ENCODE measurements around the gene UNC5A.
A peak's percentile ranks its signal among the peaks of the same experiment; 100 is the strongest.

The UNC5A gene

DNA sequence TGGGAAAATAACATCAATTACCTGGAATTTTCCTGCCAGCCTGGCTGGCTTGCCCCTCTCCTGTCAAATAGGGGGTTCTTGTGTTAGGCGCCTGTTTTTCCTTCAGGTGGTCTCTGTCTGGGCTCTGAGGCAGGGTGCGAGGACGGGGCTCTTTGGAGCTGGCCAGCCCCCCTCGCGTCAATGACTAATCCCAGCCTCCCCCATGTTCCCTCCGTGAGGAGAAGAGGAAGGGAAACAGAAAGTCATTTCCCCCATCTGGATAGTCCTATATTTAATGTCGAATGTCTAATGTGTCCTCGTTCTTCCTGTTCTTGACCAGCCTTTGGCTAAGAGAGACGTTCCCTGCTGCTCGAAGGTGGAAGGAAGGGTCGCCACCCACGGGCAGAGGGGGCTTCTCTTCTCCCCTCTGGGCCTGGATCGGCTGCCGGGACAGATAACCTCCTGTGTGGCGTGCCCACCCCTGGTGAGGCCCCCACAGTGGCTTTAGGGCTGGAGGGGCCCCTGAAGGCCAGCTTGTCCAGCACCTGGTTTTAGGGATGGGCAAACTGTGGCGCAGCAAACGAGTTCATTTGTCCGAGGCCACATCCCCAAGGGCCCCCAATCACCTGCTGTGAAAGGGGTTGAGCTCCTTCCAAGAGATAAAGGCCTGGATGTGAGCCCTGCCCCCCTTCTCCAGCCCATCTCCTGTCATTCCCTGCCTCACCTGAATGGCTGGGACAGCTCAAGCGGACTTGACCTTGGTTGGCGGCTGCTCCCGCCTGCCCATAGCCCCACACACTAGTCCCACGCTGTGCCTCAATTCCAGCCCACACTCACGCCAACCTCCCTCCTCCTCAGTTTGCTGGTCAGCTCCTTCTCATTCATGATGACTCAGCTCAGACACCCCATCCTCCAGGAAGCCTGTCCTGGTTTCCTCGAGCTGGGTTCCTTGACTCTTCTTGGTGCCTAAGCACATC is 35.9 kb upstream of the UNC5A start:
- H2BK120ac ChIP-seq (ENCODE audit: low read depth, low read length) = no peak overlapping the region
- peak; percentile 64 for DNase-seq
- H3K27ac ChIP-seq (ENCODE audit: low read depth, low read length) = no peak overlapping the region
- no peaks in the 10 kb centered on the region for H3K27me3 ChIP-seq (ENCODE audit: insufficient read depth, low read length, poor library complexity)
- no peak overlapping the region for H3K4me3 ChIP-seq (ENCODE audit: low read length)
- H3K4me2 ChIP-seq (ENCODE audit: low read length) = no peak overlapping the region
- no peak overlapping the region for H4K8ac ChIP-seq (ENCODE audit: low read depth, low read length)
- no peak overlapping the region for H3K9ac ChIP-seq (ENCODE audit: low read length)
- H3K4ac ChIP-seq (ENCODE audit: low read depth, low read length) = no peak overlapping the region
- H2AK5ac ChIP-seq (ENCODE audit: low read length) = no peak overlapping the region
- no peaks in the 10 kb centered on the region for H3K79me1 ChIP-seq (ENCODE audit: low read length)
- no peaks in the 10 kb centered on the region for H3K36me3 ChIP-seq (ENCODE audit: control insufficient read depth, insufficient read depth, low read length)
- H3K79me2 ChIP-seq (ENCODE audit: control insufficient read depth, insufficient read depth, low read length) = no peaks in the 10 kb centered on the region
- H2BK5ac ChIP-seq (ENCODE audit: low read length) = no peak overlapping the region
- no CpG with 5 or more reads among the region's 24 CpGs for WGBS (ENCODE audit: extremely low coverage, insufficient coverage, low lambda C conversion rate)
- H4K5ac ChIP-seq (ENCODE audit: low read length) = no peak overlapping the region
- H3K18ac ChIP-seq (ENCODE audit: low read length) = no peak overlapping the region
- peaks cover 3% of the 10 kb centered on the region for H3K4me1 ChIP-seq (ENCODE audit: control insufficient read depth, low read depth, low read length)
- no peak overlapping the region for H3K56ac ChIP-seq (ENCODE audit: low read length)
- H3K23ac ChIP-seq (ENCODE audit: low read length) = no peak overlapping the region
- no peak overlapping the region for H2BK15ac ChIP-seq (replicated peaks; ENCODE audit: low read depth)

DNA sequence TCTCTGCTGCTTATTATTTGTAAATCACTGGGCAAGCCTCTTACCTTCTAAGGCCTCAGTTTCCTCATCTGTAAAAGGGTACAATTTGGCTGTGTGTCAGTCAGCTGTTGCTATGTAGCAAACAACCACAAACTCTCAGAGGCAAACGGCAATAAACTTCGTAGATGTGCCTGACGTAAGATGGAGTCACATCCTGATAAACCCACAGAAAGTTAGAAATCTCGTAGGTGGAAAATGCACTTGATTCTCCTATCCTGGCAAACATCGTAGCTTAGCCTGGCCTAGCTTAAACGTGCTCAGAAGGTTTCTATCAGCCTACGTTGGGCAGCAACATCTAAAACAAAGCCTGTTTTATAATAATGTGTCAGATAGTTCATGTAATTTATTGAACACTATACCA is 35.0 kb upstream of the UNC5A start:
- H2AK5ac ChIP-seq (ENCODE audit: low read length) = no peak overlapping the region
- H3K9ac ChIP-seq (ENCODE audit: low read length) = no peak overlapping the region
- H3K4me1 ChIP-seq (ENCODE audit: control insufficient read depth, low read depth, low read length) = peaks cover 3% of the 10 kb centered on the region
- no peak overlapping the region for H3K4ac ChIP-seq (ENCODE audit: low read depth, low read length)
- H3K18ac ChIP-seq (ENCODE audit: low read length) = no peak overlapping the region
- H4K8ac ChIP-seq (ENCODE audit: low read depth, low read length) = no peak overlapping the region
- no peak overlapping the region for H4K5ac ChIP-seq (ENCODE audit: low read length)
- H3K56ac ChIP-seq (ENCODE audit: low read length) = no peak overlapping the region
- no peak overlapping the region for H2BK5ac ChIP-seq (ENCODE audit: low read length)
- no CpG with 5 or more reads among the region's 7 CpGs for WGBS (ENCODE audit: extremely low coverage, insufficient coverage, low lambda C conversion rate)
- no peak overlapping the region for H3K23ac ChIP-seq (ENCODE audit: low read length)
- H3K79me1 ChIP-seq (ENCODE audit: low read length) = no peaks in the 10 kb centered on the region
- H3K4me2 ChIP-seq (ENCODE audit: low read length) = no peak overlapping the region
- DNase-seq = no peak
- H3K36me3 ChIP-seq (ENCODE audit: control insufficient read depth, insufficient read depth, low read length) = no peaks in the 10 kb centered on the region
- H2BK15ac ChIP-seq (replicated peaks; ENCODE audit: low read depth) = no peak overlapping the region
- H2BK120ac ChIP-seq (ENCODE audit: low read depth, low read length) = no peak overlapping the region
- no peaks in the 10 kb centered on the region for H3K79me2 ChIP-seq (ENCODE audit: control insufficient read depth, insufficient read depth, low read length)
- H3K27me3 ChIP-seq (ENCODE audit: insufficient read depth, low read length, poor library complexity) = no peaks in the 10 kb centered on the region
- no peak overlapping the region for H3K27ac ChIP-seq (ENCODE audit: low read depth, low read length)
- no peak overlapping the region for H3K4me3 ChIP-seq (ENCODE audit: low read length)

DNA sequence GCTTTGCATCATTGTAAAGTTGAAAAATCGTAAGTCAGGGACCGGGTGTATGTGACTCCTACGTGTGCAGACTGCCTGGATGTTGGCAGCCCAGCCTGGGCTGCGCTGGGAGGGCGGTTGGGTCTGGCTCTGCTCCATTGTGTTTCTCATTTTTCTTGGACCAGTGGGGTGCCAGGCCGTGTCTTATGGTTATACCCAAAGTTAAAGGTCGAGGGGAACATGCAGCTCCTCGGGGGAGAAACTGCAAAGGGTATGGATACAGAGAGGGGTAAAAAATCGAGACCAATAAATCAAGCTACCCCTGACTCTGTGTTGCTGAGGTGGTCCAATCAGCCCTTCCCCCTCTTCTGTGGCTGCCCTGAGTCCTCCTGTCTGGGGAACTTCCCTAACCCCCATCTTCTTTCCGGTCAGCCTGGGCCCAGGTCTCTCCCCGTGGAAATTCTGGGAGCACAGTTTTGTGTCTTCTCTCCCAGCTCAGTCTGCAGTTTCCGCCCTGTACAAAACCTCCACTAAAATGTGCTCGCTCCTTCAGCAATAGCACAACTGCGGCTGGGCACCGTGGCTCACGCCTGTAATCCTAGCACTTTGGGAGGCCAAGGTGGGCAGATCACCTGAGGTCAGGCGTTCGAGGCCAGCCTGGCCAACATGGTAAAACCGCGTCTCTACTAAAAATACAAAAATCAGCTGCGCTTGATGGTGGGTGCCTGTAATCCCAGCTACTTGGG is 34.1 kb upstream of the UNC5A start:
- Histone ChIP-seq H3K23ac (ENCODE audit: low read length) (no peak overlapping the region), H3K79me1 (ENCODE audit: low read length) (no peaks in the 10 kb centered on the region), H2BK15ac (replicated peaks; ENCODE audit: low read depth) (no peak overlapping the region), H3K27me3 (ENCODE audit: insufficient read depth, low read length, poor library complexity) (no peaks in the 10 kb centered on the region), H3K56ac (ENCODE audit: low read length) (no peak overlapping the region), H3K79me2 (ENCODE audit: control insufficient read depth, insufficient read depth, low read length) (no peaks in the 10 kb centered on the region), H2BK5ac (ENCODE audit: low read length) (no peak overlapping the region), H3K18ac (ENCODE audit: low read length) (no peak overlapping the region), H4K8ac (ENCODE audit: low read depth, low read length) (no peak overlapping the region), H3K9ac (ENCODE audit: low read length) (no peak overlapping the region), H2AK5ac (ENCODE audit: low read length) (no peak overlapping the region), H3K4me2 (ENCODE audit: low read length) (no peak overlapping the region), H3K4me3 (ENCODE audit: low read length) (no peak overlapping the region), H3K36me3 (ENCODE audit: control insufficient read depth, insufficient read depth, low read length) (no peaks in the 10 kb centered on the region), H2BK120ac (ENCODE audit: low read depth, low read length) (no peak overlapping the region), H3K27ac (ENCODE audit: low read depth, low read length) (no peak overlapping the region), H4K5ac (ENCODE audit: low read length) (no peak overlapping the region), H3K4ac (ENCODE audit: low read depth, low read length) (no peak overlapping the region), H3K4me1 (ENCODE audit: control insufficient read depth, low read depth, low read length) (peaks cover 3% of the 10 kb centered on the region)
- WGBS (ENCODE audit: extremely low coverage, insufficient coverage, low lambda C conversion rate) = no CpG with 5 or more reads among the region's 21 CpGs
- DNase-seq = no peak

DNA sequence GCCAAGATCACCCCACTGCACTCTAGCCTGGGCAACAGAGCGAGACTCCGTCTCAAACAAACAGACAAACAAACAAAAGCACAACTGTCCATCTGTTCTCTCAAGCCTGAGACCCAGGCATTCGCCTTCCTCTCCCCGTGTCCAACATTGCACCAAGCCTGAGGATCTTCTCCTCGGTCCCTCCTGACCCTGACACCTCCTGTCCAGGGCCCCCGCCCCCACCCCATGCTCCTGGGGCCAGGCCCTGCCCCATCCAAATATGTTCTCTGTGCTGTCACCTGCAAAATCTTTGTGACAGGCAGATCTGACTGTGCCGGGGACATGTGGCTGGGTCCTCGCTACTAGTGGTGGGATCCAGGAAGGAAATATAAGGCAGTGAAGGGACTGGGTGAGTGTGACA is 33.4 kb upstream of the UNC5A start:
- H2BK15ac ChIP-seq (replicated peaks; ENCODE audit: low read depth) = no peak overlapping the region
- no peak overlapping the region for H4K5ac ChIP-seq (ENCODE audit: low read length)
- H3K27ac ChIP-seq (ENCODE audit: low read depth, low read length) = no peak overlapping the region
- H2BK120ac ChIP-seq (ENCODE audit: low read depth, low read length) = no peak overlapping the region
- H3K4ac ChIP-seq (ENCODE audit: low read depth, low read length) = no peak overlapping the region
- peaks cover 3% of the 10 kb centered on the region for H3K4me1 ChIP-seq (ENCODE audit: control insufficient read depth, low read depth, low read length)
- WGBS (ENCODE audit: extremely low coverage, insufficient coverage, low lambda C conversion rate) = no CpG with 5 or more reads among the region's 8 CpGs
- no peaks in the 10 kb centered on the region for H3K27me3 ChIP-seq (ENCODE audit: insufficient read depth, low read length, poor library complexity)
- no peak overlapping the region for H3K9ac ChIP-seq (ENCODE audit: low read length)
- H3K4me2 ChIP-seq (ENCODE audit: low read length) = no peak overlapping the region
- no peak overlapping the region for H3K56ac ChIP-seq (ENCODE audit: low read length)
- H3K36me3 ChIP-seq (ENCODE audit: control insufficient read depth, insufficient read depth, low read length) = no peaks in the 10 kb centered on the region
- no peak overlapping the region for H3K4me3 ChIP-seq (ENCODE audit: low read length)
- H3K18ac ChIP-seq (ENCODE audit: low read length) = no peak overlapping the region
- H3K23ac ChIP-seq (ENCODE audit: low read length) = no peak overlapping the region
- no peak overlapping the region for H2BK5ac ChIP-seq (ENCODE audit: low read length)
- no peaks in the 10 kb centered on the region for H3K79me1 ChIP-seq (ENCODE audit: low read length)
- no peak overlapping the region for H4K8ac ChIP-seq (ENCODE audit: low read depth, low read length)
- H3K79me2 ChIP-seq (ENCODE audit: control insufficient read depth, insufficient read depth, low read length) = no peaks in the 10 kb centered on the region
- H2AK5ac ChIP-seq (ENCODE audit: low read length) = no peak overlapping the region
- DNase-seq = no peak

DNA sequence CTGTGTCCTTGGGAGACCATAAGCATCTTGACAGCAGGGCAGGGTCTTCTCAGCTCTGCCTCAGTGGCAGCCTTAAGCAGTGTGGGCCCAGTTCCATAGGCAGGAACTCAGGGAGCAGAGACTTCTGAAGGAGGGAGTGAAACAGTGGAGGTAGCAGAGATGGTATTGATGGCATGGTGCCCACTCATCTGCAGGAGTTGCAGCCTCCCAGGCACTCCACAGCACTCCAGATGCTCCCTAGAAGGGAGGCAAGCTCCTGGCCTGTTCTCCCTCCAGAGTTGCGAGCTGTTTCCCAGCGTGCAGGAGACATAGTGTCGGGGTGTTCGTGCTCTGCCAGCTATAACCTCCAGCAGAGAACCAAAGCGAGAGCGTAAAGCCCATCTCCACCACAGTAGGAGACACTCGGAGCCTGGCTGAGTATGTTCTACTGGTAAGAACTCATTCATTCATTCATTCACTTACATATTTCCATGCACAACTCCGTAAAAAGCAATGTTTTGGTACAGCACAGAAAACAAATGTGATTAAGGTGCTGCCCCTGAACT is 31.4 kb upstream of the UNC5A start:
- H3K23ac ChIP-seq (ENCODE audit: low read length) = no peak overlapping the region
- no peaks in the 10 kb centered on the region for H3K79me2 ChIP-seq (ENCODE audit: control insufficient read depth, insufficient read depth, low read length)
- no CpG with 5 or more reads among the region's 8 CpGs for WGBS (ENCODE audit: extremely low coverage, insufficient coverage, low lambda C conversion rate)
- H2BK5ac ChIP-seq (ENCODE audit: low read length) = no peak overlapping the region
- H4K5ac ChIP-seq (ENCODE audit: low read length) = no peak overlapping the region
- no peak overlapping the region for H3K4ac ChIP-seq (ENCODE audit: low read depth, low read length)
- H4K8ac ChIP-seq (ENCODE audit: low read depth, low read length) = no peak overlapping the region
- H3K56ac ChIP-seq (ENCODE audit: low read length) = no peak overlapping the region
- H3K4me2 ChIP-seq (ENCODE audit: low read length) = no peak overlapping the region
- H3K18ac ChIP-seq (ENCODE audit: low read length) = no peak overlapping the region
- H2AK5ac ChIP-seq (ENCODE audit: low read length) = no peak overlapping the region
- H2BK120ac ChIP-seq (ENCODE audit: low read depth, low read length) = no peak overlapping the region
- no peak overlapping the region for H3K9ac ChIP-seq (ENCODE audit: low read length)
- no peaks in the 10 kb centered on the region for H3K27me3 ChIP-seq (ENCODE audit: insufficient read depth, low read length, poor library complexity)
- no peak overlapping the region for H3K27ac ChIP-seq (ENCODE audit: low read depth, low read length)
- no peak for DNase-seq
- no peak overlapping the region for H2BK15ac ChIP-seq (replicated peaks; ENCODE audit: low read depth)
- H3K4me1 ChIP-seq (ENCODE audit: control insufficient read depth, low read depth, low read length) = peaks cover 3% of the 10 kb centered on the region
- H3K36me3 ChIP-seq (ENCODE audit: control insufficient read depth, insufficient read depth, low read length) = no peaks in the 10 kb centered on the region
- no peaks in the 10 kb centered on the region for H3K79me1 ChIP-seq (ENCODE audit: low read length)
- no peak overlapping the region for H3K4me3 ChIP-seq (ENCODE audit: low read length)
